NCI-H2196 (cell line): Measurements from ENCODE around the gene PTPRN2.
"Not testable (repeated sequence)": the region's sequence is repeated elsewhere in the genome, so short reads cannot be mapped to it uniquely, and the experiment has no call there.

Experiments
- DNase-seq: peaks from one replicate; lab custom pipeline; 2025; ENCODE audit not compliant: unreplicated experiment; lab: John Stamatoyannopoulos, UW

The PTPRN2 gene

DNA sequence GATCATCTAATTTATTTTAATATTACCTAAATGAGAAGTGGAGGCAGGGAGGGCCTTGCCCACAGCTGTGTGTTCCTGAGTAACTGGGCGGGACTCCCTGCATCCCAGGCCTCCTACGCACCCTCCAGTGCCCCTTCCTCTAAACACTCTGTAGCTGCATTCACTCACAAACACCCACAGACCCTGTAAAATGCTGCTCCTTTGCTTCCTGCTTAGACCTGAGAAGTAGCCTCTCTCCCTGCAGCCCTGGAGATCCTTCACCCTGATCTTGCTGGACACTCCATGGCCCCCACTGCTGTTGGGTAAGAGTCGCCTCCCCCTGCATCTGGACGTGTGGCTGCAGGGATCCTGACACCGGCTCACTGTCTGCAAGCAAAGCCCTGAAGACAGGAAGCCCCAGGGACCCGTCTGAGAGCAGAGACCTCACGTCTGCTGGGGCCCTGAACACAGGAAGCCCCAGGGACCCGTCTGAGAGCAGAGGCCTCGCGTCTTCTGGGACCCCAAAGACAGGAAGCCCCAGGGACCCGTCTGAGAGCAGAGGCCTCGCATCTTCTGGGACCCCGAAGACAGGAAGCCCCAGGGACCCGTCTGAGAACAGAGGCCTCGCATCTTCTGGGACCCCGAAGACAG, 661.0 kb downstream of the PTPRN2 start:
- no peak for DNase-seq

DNA sequence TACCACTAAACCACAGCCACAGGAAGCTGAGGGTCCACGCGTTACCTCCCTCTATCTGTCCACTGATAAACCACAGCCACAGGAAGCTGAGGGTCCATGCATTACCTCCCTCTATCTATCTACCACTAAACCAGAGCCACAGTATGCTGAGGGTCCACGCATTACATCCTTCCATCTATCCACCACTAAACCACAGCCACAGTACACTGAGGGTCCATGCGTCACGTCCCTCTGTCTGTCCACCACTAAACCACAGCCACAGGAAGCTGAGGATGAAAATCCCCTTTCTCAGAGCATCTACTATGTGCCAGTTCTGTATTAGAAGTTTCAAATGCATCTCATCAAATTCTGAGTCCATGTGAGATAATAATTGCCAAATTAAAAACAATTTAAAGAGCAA, 661.5 kb downstream of the PTPRN2 start:
- no peak for DNase-seq

DNA sequence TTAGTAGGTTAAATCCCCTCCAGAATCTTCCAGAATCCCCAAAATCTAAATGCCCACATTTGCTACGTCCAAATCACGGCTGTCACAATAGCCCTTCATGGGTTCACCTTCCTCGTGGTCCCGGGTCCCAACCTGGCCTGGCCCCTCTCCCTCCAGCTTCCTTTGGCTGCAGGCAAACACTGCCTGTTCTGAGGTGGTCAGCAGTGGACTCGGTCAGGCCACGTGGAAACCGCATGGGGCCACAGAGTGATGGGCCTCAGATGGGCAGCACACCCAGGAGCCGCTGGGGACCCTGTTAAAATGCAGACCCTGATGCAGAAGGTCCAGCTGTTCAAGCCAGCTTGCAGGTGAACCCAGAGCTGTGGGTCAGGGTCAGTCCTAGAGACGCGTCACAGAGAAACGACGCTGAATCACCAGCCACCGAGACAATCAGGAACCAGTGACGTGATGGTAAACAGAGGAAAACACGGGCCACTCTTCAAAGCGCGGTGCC, 662.2 kb downstream of the PTPRN2 start:
- no peak for DNase-seq

DNA sequence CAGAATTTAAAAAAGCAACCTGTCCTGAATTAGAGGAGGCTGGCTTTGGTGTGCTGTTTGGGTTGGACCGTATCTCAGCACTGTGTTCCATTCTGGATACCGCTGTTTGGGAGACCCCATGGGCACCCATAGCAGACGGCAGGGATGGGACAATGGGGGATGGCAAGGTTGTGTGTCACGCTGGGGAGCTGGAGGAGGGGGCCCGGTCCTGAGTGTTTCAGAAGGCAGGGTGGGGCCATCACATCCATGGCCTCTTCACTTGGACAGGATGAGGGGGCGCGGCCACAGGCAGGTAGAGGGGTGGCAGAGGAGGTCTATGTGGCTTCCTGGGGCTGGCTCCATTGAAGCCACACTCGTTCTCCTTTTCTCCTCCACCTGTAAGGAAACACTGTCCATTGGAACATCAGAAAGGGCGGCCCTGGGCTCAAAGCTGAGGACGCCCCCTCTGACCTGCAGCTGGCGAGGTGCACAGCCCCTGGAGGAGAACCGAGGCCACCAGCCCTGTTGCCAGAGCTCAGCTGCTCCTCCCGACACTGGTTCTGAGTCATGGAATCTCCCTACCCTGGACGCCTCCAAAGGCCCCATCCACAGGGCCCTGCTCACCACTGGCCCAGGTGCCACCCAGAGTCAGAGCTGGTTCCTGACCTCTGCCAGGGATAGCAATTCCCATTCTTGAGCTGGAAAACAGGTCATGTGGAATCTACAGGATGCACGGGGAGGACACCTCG, 663.6 kb downstream of the PTPRN2 start:
- no peak for DNase-seq

DNA sequence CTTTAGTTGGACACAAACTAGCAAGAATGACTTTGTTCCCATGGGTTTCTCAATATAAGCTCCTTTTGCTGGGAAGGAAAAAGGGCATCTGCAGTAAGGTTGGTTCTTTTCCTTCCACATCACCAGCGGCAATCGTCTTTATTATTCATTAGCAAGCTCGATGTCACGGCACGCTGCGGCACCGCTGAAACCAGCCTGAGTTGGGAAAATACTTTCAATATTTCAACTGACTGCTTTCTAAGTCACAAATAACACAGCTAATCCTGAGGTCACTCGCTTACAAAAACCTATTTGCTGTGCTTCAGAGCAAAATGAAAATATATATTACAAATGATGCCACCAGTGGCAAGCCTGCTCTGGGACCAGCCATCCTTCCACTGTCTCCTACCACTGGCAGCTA, 665.0 kb downstream of the PTPRN2 start:
- DNase-seq: no peak

DNA sequence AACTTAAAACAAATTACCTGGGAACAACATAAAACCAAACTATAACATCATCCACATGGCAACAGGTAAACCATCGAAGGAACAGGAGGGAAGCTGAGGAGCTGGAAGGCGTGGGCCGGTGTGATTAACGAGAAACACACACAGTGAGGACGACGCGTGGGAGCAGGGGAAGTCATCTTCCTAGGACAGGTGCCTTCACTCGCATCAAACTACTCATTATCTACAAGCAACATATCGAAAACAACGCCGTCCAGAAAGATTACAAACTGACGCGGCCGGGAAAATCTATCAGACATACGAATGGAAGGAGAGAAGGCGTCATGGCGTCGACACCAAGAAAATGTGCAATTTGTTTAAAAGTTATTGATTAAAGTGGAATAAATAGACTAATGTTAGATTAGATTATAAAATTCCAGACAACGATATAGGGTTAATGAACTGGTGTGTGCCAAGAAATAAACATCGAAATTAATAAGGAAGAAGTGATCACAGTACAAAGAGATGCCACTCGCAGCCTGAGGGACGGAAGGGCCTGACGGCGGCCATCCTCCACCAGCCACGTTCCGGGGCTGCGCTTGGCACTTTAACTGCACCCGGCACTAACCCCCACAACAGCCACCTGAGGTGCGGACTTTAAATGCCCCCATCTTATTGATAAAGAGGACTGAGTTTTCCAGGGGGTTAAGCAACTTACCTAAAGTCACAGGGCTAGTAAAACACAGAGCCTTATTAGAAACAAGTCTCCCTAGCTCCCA, 669.1 kb downstream of the PTPRN2 start:
- DNase-seq: no peak

DNA sequence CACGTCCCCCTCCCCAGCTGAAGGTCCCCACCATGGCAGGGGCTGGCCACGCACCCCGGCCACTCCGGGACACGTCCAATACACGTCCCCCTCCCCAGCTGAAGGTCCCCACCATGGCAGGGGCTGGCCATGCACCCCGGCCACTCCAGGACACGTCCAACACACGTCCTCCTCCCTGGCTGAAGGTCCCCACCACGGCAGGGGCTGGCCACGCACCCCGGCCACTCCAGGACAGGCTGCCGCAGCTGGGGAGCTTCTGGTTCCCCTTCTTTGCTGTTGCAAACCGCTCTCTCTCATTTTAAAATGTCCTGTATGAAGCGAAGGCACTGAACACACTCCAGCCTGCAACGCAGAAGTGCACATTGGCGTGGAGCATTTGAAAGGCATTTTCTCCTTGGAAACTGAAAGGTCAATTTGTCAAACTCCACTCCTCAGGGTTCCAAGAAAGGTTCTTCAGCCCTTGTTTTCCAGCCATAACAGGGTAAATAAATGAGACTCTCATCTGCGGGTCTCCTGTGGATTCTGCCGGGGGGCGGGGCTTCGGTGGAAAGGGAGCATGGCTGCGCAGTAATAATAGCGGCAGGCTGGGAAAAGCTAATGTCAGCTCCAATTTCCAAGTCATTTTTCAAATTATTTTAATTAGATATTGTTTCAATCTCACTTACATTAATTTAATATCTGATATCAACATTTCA, 670.5 kb downstream of the PTPRN2 start:
- DNase-seq: no peak

DNA sequence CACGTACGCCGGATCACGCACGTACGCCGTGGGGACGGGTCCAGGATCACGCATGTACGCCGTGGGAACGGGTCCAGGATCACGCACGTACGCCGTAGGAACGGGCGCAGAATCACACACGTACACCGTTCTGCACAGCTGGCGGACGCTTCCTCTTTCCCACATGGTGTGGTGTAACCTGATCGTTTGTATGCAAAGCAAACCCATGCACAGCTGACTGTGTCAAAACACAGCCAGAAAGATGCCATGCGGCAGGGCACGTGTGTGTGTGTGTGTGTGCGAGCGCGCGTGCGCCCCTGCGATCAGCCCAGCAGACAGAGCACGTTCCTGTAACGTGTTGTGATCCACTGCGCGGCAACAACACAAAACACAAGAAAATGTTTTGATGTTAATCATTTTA, 677.2 kb downstream of the PTPRN2 start:
- DNase-seq: no peak

DNA sequence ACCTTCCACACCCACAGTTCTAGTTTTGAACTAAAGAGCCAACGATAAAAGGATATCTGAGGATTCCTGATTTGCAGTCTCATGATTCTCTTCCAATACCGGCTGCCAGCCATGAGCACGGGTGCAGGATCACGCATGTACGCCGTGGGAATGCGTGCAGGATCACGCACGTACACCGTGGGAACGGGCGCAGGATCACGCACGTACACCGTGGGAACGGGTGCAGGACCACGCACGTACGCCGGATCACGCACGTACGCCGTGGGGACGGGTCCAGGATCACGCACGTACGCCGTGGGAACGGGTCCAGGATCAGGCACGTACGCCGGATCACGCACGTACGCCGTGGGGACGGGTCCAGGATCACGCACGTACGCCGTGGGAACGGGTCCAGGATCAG, 677.6 kb downstream of the PTPRN2 start:
- not testable (repeated sequence) for DNase-seq

DNA sequence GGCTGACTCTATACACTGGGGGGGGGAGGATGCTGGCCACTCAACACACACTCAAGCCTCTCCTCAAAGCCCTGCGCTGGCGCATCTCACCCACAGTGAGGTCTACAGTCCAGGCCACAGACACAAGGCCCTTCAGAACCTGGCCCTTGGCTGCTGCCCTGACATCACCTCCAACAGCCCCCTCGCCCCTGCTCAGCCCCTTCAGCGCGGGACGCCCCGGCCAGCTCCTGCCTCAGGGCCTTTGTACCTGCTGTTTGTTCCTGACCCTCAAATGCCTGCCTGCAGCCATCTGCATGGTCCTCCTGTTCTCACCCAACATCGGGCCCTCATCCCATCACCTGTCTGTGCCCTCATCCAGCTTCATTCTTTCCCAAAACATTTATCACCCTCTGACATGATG, 678.3 kb downstream of the PTPRN2 start:
- DNase-seq: no peak

DNA sequence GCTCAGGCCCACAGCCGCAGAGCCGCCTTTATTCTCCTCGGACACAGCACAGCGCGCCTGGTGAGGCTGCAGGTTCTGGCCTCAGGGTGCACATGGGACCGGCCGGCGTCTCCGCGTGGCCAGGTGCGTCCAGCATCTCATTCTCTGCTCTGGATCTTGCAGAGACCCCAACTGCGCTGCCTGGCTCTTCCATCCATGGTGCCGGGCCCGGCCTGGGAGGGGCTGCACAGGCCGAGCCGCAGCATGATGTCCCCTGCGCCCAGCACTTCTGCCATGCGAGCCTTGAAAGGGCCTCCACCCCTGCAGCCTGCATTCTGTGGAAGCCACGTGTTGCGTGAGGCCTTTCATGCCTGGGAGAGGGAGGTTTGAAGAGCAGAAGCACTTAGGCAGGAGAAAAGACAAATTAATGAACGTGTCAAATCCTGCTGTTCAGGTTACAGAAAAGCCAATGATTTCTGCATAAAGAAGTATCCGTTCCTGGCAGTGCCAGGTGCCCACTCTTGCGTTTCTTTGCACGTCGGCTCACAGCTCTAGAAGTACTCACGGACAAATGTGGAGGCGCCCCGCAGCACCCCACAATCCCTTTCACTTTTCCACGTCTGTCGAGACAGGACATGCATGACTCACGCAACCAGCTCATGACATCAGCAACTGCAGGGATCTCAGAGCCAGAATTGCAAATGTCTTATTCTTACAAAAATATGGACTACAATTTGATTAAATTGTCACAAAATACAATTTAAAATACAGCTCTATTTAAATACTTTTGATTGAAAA, 679.4 kb downstream of the PTPRN2 start:
- DNase-seq: no peak

DNA sequence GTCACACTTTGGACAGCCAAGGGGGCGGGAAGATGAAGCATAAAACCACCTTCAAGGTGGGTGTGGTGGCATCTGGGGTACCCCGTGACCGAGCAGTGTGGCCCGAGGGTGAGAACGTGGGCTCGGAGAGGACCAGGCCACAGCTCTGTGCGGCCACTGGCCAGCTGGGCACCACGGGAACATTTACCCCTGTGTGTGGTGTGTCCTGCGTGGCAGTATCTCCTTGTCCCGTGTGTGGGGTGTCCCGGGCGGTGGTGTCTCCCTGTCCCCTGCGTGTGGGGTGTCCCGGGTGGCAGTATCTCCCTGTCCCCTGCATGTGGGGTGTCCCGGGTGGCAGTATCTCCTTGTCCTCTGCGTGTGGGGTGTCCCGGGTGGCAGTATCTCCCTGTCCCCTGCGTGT, 680.5 kb downstream of the PTPRN2 start:
- DNase-seq: no peak

DNA sequence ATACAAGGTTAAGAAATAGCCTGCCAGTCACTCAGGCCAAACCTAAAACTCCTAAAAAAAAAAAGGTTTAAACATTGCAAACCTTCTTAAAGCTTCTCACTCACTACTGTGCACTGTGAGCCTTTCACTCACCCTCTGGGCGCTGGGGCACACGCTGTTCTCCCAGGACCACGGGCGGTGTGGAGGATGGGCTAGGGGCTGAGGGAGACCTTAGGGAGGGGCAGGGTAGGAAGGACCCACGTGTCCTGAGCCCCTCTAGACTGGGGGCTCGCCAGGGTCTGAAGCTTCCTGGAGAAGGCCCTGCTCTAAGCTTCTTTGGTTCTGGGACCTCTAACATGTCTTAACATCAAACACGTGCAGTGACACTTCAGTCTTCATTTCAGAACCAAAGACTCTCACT, 681.0 kb downstream of the PTPRN2 start:
- DNase-seq: no peak

DNA sequence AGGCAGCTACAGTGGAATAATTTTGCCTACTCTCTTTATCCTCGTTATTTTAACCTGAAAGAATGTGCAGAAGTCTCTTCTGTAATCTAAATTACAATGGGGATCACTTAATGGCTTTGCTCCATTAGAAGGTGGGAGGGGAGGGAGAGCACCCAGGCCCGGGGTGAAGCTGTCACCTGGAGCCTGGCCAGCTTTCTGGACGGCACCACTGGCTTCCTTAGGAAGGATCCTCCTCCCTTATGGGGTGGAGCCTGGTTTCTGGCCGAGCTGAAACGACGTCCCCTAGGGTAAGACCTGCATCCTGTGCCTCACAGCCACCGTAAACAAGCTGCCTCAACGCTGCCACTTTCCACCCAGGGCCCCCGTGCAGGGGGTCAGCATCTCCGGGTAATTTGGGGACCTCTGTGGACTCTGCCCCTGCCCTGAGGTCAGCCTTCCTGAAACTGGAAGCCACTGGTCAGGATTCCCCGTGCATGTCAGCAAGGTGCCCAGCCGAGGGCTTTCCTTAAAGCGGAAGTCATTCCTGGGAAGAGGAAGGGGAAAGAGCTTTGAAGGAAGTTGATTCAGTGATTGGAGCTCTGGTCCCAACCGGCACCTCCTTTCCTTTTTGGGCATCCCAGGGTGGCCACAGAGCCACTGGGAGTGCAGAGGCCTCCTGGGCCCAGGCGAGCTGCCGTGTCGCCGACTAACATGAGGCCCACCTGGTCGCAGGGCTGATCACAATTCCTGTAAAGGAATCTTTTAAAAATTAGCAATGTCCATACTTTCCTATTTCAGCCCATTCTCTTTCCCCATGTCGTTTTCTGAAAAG, 681.8 kb downstream of the PTPRN2 start:
- DNase-seq: peak; percentile 1

DNA sequence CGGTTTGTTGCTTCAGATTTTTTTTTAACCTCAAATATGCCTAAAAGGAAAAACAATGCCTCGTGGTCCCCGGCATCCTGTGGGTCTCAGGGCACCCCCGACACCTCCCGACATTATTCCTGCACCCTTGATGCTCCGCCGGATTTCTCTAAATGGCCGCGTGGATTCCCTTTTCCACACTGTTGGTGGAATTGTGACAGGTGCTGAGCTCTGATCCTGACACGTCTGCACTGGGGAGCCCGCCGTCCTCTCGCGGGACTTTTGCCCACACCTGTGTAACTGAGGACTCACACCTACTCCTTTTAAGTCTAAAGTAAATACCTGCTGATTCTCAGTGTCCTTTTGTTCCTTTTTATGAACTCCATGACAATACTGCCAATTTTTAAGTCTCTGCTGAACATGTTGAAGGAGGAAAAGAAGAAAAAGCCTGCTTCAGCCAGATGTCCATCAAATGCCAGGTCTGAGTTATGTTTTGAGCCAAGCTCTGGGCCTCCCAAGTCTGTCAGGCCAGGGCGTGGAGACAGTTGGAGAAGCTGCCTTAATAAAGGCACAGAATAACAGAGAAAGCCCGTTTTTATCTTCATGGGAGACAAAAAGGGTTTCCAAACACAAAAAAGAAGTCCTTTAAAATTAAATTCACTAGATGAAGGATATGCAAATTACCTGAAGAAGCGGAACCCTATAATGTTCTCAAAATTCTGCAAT, 682.6 kb downstream of the PTPRN2 start:
- DNase-seq: no peak

DNA sequence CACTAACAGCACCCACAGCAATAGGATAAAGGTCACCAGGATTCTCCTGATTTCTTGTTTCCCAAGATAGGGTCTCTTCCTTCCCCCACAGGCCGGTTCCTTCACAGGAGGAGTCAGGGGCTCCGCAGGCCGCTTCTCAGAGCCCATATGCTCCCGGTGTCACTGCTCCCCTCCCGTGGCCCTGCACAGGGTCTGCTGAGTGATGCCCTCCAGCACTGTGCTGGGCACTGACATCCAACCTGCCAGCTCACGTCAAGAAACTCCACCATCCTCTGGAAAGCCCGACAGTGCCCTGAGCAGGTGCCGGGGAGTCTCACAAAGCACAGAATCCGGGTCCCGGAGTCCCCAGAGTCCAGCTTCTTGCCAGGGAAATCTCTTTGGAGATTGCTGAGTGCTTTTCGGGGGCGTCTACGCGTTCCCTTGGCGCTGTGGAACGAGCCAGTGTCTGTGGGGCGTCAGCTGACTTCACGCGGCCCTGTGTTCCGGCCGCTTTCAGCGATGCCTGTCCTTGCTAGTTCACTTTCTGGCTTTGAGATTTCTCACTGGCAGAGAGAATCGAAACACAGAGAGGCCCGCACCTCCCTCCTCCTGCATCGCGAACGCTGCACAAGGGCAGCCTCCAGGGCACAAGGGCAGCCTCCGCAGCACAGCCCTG, 683.3 kb downstream of the PTPRN2 start:
- DNase-seq: no peak

DNA sequence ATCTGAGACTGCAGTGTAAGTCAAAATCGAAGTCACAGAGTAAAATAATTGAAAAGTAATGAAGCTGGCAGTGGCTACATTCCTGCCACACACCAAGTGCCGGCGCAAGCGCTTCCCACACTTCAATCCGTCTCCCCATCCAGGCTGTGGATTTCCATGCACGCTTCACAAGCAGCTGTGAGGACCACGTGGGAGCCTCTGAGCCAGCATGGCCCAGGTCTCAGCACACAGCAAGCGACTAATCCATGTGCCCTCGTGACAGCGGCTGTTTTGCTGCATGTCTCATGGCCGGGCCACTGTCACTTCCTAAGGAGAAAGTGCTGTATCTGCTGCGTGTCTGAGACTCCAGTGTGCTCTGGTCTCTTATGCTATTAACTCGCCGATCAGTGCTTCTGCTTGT, 683.9 kb downstream of the PTPRN2 start:
- no peak for DNase-seq

DNA sequence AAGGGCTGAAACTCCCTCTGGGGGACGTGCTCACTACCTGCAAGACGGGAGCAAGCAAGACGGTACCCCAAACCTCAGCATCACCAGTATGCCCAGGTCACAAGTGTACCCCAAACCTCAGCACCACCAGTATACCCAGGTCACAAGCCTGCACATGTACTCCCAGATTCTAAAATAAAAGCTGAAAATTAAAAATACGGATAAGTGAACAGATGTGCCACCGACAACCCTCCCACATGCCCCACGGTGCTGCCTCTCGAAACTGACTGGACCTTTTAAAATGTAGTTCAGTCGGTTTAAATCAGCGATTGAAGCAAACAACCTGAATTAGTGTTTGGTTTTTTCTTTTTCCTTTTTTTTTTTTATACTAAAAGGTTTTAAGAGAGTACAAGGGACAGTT, 684.3 kb downstream of the PTPRN2 start:
- no peak for DNase-seq
